A673 (cell line): ENCODE measurements around the gene PBX1.

Source experiments
- CTCF ChIP-seq: fragments of 300-800, 200-600 bp; sonication (generic); conservative IDR thresholded peaks from 2 replicates; pipeline ENCODE4 v1.5.1; 2017; ENCODE audit warnings: low read depth, mild to moderate bottlenecking, antibody characterized with exemption, low read length, moderate library complexity, mixed read lengths
- EZH2 ChIP-seq: fragments of 200-600 bp; sonication (generic); IDR thresholded peaks from 2 replicates; pipeline ENCODE4 v1.6.1; 2017; ENCODE audit warnings: borderline replicate concordance, low read depth, mild to moderate bottlenecking, mixed read lengths, antibody characterized with exemption, low read length; ENCODE audit not compliant: poor library complexity, severe bottlenecking

- TF ChIP-seq CTCF: no peak
- TF ChIP-seq EZH2: no peak
Measured at GRCh38 chr1:164645921-164646320, 86.9 kb downstream of the PBX1 start.
